Adrenal gland (tissue), 12 donors: ENCODE results near the gene AASDH. TPM values are rescaled to one million over a fixed set of nuclear protein-coding genes. Genes with fewer than 3 reads are reported as not detected.

Source experiments
- DNase-seq, 7 donors: peaks; one replicate each; pipeline ENCODE4 v3.0.0-alpha.2; 2019 to 2020
- H3K27ac ChIP-seq, 5 donors: fragments of 200-600 bp; sonication (generic) in 4 of 5; 1 replicate in 3 of 5; 2 replicates in 2 of 5; pipeline versions ENCODE4 v1.5.1 to v1.8.0; 2016 to 2020; ENCODE audit warnings: mild to moderate bottlenecking in 1 of 5
- H3K27me3 ChIP-seq: fragments of 200-600 bp; 2 replicates; pipeline ENCODE4 v1.8.0; 2021
- H3K36me3 ChIP-seq, 2 donors: fragments of 200-600 bp; replicated peaks in 1 of 2; 1 replicate in 1 of 2; 2 replicates in 1 of 2; pipeline versions ENCODE4 v1.5.1 to v1.8.0; 2018 to 2022
- H3K4me1 ChIP-seq, 2 donors: fragments of 200-600 bp; replicated peaks in 1 of 2; 1 replicate in 1 of 2; 2 replicates in 1 of 2; pipeline versions ENCODE4 v1.5.1 to v1.8.0; 2018 to 2021
- H3K4me3 ChIP-seq, 4 donors: fragments of 200-600 bp; sonication (generic) in 3 of 4; one replicate each; pipeline ENCODE4 v1.5.1; 2016 to 2018
- H3K9me3 ChIP-seq, 3 donors: fragments of 200-600 bp; sonication (generic) in 1 of 3; replicated peaks in 1 of 3; 1 replicate in 2 of 3; 2 replicates in 1 of 3; pipeline versions ENCODE4 v1.5.1 to v1.8.0; 2016 to 2021
- POLR2A ChIP-seq, 2 donors: fragments of 450-650 bp; IDR thresholded peaks; one replicate each; pipeline ENCODE4 v1.6.1; 2017; ENCODE audit warnings: antibody characterized with exemption in 2 of 2, mild to moderate bottlenecking in 2 of 2, moderate library complexity in 1 of 2
- WGBS, 4 donors: extraction: QIAGEN DNeasy Blood & Tissue Kit in 2 of 4; methylation state at CpG; one replicate each; pipeline versions ENCODE4 v1.1.5 to v1.1.7; 2013 to 2017; 5-methylcytosine and 5-hydroxymethylcytosine counted together
- intact Hi-C, 2 donors: fragments of 100-400 bp; cut with DNase I; formaldehyde crosslinking; loops; one replicate each; pipeline versions ENCODE4 v1.14.1 to v1.15.0; 2022 to 2023
- polyA plus RNA-seq, 3 donors: library from polyadenylated mRNA; stranded (reverse); fragments of 200-250 nt in 2 of 3; fragments of 350-450 nt in 1 of 3; fragmentation: Illumina TruSeq in 1 of 3; extraction: RNeasy Lipid Tissue Mini Kit (QIAGEN cat#74804) in 1 of 3; gene quantifications; one replicate each; pipeline ENCODE4 v1.2.3, GENCODE V29; 2013 to 2014
- total RNA-seq, 9 donors: library from RNA; depleted of rRNA in 4 of 9; stranded (reverse); fragments of >200 nt in 4 of 9; fragments of 120-200 nt in 1 of 9; fragmentation: NEBNext Ultra II Directional in 1 of 9; extraction: Animal tissue kit (Norgen Biotek cat#: 25700) in 1 of 9; gene quantifications; one replicate each; pipeline versions ENCODE4 v1.1.0 to v1.2.4, GENCODE V29; 2013 to 2023
- TF ChIP-seq, protein P1 (sequence below), 6 experiments: fragments of 450-650 bp in 4 of 6; fragments of 200-600 bp in 2 of 6; sonication (generic) in 1 of 6; IDR thresholded peaks; 1 replicate in 5 of 6; 2 replicates in 1 of 6; pipeline versions ENCODE4 v1.5.1 to v1.8.0; 2016 to 2021; ENCODE audit warnings: antibody characterized with exemption in 6 of 6, mild to moderate bottlenecking in 2 of 6, moderate library complexity in 1 of 6
- donor health status: healthy with polysubstance abuse.
- donor health status: Bipolar disorder and iron deficiency.
- donor health status: DM: yes; HTN: yes; CAD: no.
- donor health status: DM: no; HTN: no; CAD: no.
- donor health status: DM: no; HTN: no; CAD: no.
- donor health status: DM: yes; HTN: yes; CAD: no.

Gene AASDH
- total and polyA plus RNA-seq, 12 donors = 2.5 to 22.2 (median 13.6) TPM

GRCh38 chr4:56315041-56315440 lies 72.2 kb downstream of the AASDH start:
- no peaks in the 10 kb centered on the region for H3K36me3 ChIP-seq
- no peak for DNase-seq
- H3K9me3 ChIP-seq = no peaks in the 10 kb centered on the region
- WGBS, 4 donors = 95 to 97% (median 96%) methylated on average over 24 to 29 of the region's 29 CpGs
- no peaks in the 10 kb centered on the region for H3K4me1 ChIP-seq
- intact Hi-C loops = no loop called here
- H3K27ac ChIP-seq = no peak overlapping the region
- TF ChIP-seq POLR2A (IDR thresholded peaks at IDR 0.05) = no peak
- TF ChIP-seq, protein P1, sequence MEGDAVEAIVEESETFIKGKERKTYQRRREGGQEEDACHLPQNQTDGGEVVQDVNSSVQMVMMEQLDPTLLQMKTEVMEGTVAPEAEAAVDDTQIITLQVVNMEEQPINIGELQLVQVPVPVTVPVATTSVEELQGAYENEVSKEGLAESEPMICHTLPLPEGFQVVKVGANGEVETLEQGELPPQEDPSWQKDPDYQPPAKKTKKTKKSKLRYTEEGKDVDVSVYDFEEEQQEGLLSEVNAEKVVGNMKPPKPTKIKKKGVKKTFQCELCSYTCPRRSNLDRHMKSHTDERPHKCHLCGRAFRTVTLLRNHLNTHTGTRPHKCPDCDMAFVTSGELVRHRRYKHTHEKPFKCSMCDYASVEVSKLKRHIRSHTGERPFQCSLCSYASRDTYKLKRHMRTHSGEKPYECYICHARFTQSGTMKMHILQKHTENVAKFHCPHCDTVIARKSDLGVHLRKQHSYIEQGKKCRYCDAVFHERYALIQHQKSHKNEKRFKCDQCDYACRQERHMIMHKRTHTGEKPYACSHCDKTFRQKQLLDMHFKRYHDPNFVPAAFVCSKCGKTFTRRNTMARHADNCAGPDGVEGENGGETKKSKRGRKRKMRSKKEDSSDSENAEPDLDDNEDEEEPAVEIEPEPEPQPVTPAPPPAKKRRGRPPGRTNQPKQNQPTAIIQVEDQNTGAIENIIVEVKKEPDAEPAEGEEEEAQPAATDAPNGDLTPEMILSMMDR (IDR thresholded peaks at IDR 0.05) = no peak
- no peaks in the 10 kb centered on the region for H3K27me3 ChIP-seq
- H3K4me3 ChIP-seq = no peak overlapping the region

DNA sequence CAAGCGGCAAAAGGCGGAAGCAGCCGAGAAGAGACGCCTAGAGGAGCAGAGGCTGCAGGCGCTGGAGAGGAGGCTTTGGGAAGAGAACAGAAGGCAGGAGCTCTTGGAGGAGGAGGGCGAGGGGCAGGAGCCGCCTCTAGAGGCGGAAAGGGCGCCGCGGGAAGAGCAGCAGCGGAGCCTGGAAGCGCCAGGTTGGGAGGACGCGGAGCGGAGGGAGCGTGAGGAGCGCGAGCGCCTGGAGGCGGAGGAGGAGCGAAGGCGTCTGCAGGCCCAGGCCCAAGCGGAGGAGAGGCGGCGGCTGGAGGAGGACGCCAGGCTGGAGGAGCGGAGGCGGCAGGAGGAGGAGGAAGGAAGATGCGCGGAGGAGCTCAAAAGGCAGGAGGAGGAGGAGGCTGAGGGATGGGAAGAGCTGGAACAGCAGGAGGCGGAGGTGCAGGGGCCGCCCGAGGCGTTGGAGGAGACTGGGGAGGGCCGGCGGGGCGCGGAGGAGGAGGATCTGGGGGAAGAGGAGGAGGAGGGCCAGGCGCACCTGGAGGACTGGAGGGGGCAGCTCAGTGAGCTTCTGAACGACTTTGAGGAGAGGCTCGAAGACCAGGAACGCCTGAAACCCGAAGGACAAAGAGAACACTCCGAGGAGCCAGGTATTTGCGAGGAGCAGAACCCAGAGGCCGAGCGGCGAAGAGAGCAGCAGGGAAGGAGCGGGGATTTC lies 72.9 kb downstream of the AASDH start:
- Histone ChIP-seq H3K4me3 (no peak overlapping the region), H3K36me3 (no peaks in the 10 kb centered on the region), H3K27me3 (no peaks in the 10 kb centered on the region), H3K27ac (no peak overlapping the region), H3K4me1 (no peaks in the 10 kb centered on the region), H3K9me3 (no peaks in the 10 kb centered on the region)
- DNase-seq = no peak
- TF ChIP-seq, protein P1 (IDR thresholded peaks at IDR 0.05) = no peak
- TF ChIP-seq POLR2A (IDR thresholded peaks at IDR 0.05) = no peak
- intact Hi-C loops = no loop called here
- 90 to 95% (median 94%) methylated on average over 50 of the region's 50 CpGs for WGBS, 4 donors

DNA sequence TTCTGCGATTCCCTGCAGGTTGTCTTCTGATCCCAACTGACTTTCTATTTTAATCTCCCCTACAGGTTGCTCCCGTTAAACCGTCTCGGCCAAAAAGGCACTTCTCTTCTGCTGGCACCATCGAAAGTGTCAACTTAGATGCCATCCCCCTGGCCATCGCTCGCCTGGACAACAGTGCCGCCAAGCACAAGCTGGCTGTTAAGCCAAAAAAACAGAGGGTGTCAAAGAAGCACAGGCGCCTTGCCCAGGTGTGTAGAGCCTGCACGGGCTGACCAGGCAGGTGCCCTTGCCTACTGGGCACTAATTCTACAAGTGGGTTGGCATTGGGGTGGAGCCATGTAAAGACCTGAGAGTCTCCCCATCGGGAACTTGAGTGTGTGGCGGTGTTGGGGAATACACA lies 74.2 kb downstream of the AASDH start:
- Histone ChIP-seq H3K4me1 (no peaks in the 10 kb centered on the region), H3K4me3 (no peak overlapping the region), H3K36me3 (no peaks in the 10 kb centered on the region), H3K27ac (no peak overlapping the region), H3K9me3 (no peaks in the 10 kb centered on the region), H3K27me3 (no peaks in the 10 kb centered on the region)
- WGBS, 4 donors = 94 to 96% (median 95%) methylated on average over 12 of the region's 12 CpGs
- intact Hi-C loops = no loop called here
- DNase-seq = no peak
- TF ChIP-seq, protein P1 (IDR thresholded peaks at IDR 0.05) = no peak
- TF ChIP-seq POLR2A (IDR thresholded peaks at IDR 0.05) = no peak

DNA sequence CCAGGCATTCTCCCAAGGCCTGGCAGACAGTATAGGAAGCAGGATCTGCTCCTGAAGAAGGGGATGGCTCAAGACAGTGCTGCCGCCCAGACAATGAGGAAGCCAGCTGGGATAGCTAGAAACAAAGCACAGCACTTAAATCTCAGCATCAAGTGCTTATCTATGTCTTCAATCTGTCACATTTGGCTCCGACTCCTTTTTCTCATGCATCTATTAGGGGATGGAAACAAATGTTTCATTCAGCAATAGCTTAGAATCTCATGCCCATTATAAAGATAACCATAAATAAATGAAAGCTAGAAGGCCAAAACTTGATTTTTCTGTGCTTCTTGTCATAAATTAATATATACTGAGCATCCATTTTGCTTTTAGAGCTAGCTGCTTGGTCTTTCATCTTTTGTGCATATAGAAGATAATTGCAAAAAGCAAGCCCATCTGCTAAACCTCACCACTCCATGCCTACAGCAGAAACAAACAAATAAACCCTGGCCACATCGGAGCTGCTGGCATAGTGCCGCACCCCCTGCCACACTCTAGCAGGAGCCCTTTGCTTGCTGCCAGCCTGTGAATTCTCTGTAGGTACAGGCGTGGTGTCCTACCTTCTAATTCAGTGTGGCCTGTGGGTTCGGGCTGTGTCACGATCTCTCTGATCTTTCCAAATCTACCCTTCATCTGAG lies 75.9 kb downstream of the AASDH start:
- no peaks in the 10 kb centered on the region for H3K27me3 ChIP-seq
- intact Hi-C loops = no loop called here
- H3K27ac ChIP-seq = no peak overlapping the region
- H3K36me3 ChIP-seq = no peaks in the 10 kb centered on the region
- DNase-seq = no peak
- H3K4me1 ChIP-seq = no peaks in the 10 kb centered on the region
- H3K9me3 ChIP-seq = no peaks in the 10 kb centered on the region
- no peak overlapping the region for H3K4me3 ChIP-seq
- WGBS, 4 donors = 81 to 86% (median 84%) methylated on average over 7 of the region's 7 CpGs
- TF ChIP-seq, protein P1 (IDR thresholded peaks at IDR 0.05) = no peak
- TF ChIP-seq POLR2A (IDR thresholded peaks at IDR 0.05) = no peak
